Myometrial cell (primary cell): ENCODE results near the gene TTC24. TPM values are rescaled to one million over a fixed set of nuclear protein-coding genes. Genes with fewer than 3 reads are reported as not detected.

Source experiments
- total RNA-seq: library from RNA; depleted of rRNA; stranded (reverse); fragments of >200 nt; gene quantifications from 2 replicates; pipeline ENCODE4 v1.2.3, GENCODE V29; 2015

TTC24 gene
- total RNA-seq = not detected in 2 replicates

GRCh38 chr1:156579472-156579871 is at the start of gene TTC24:
Gene TTC24, plus strand, starts transcription at chr1:156579723. Its CDS starts 1,642 bp downstream, at chr1:156581365.

DNA sequence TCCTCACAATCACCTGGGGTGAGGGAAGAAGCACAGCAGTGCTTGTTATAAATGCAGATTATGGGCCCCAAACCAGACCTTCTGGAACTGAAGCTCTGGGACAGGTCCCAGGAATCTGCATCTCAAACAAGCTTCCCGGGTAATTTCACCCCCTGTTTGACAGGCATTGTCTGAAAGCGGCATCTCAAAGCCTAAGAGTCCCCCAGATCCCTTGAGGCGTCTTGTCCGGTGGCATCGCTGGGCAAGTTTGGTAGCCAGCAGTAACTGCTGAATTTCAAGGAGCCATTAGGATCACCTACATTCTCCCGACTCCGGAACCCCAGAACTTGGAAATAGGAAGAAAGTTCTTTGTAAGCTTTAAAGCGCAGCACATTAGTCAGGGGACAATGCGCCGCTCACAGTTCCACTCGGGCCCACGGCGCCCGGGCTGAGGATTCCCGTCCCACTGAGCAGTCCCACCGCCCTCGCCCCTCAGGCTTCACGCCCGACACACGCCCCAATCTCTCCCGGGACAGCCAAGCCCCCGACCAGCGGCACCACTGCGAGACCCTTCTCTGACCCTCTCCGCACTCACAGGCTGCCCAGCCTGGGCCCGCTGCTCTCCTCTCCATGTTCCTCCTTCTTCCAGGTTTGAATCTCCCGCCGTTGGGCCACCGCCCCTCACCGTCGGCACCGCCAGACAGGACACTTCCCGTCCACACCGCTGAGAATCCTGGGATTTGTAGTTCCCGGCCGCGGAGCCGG is 7.4 kb upstream of the TTC24 start, which contains the start of gene IQGAP3:
Gene IQGAP3, minus strand, starts transcription at position 647 of the 744 bp plus-strand sequence. Its CDS starts 36 bp downstream, at position 611.

DNA sequence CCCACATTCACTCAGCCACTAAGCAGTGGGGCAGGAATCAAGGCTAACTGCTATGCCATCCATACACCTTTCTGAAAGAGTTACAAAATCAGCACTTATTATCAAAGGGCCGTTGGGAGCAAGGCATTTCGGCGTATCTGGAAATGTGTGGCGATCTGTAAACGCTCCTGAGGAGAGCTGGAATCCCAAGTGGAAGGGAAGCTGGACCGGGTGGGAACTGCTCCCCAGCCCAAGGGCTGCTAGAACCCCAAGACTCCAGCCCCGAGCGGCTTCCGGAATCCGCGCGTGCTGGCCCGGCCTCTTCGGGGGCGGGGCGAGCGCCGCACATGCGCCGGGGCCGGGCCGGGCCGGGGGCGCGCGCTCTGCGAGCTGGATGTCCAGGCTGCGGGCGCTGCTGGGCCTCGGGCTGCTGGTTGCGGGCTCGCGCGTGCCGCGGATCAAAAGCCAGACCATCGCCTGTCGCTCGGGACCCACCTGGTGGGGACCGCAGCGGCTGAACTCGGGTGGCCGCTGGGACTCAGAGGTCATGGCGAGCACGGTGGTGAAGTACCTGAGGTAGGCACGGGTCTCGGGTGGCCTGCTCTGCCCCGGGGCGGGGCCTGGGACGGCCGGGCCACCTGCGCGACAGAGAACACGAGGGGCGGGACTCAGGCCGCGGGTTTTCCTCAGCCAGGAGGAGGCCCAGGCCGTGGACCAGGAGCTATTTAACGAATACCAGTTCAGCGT is 12.1 kb downstream of the TTC24 start, which contains the start of gene NAXE:
Gene NAXE, plus strand, starts transcription at position 345 of the 726 bp plus-strand sequence. Its CDS starts 29 bp downstream, at position 374.

GRCh38 chr1:156601122-156601830 is 21.8 kb downstream of the TTC24 start, which contains the start of gene GPATCH4:
Gene GPATCH4, minus strand, starts transcription at chr1:156601479.

DNA sequence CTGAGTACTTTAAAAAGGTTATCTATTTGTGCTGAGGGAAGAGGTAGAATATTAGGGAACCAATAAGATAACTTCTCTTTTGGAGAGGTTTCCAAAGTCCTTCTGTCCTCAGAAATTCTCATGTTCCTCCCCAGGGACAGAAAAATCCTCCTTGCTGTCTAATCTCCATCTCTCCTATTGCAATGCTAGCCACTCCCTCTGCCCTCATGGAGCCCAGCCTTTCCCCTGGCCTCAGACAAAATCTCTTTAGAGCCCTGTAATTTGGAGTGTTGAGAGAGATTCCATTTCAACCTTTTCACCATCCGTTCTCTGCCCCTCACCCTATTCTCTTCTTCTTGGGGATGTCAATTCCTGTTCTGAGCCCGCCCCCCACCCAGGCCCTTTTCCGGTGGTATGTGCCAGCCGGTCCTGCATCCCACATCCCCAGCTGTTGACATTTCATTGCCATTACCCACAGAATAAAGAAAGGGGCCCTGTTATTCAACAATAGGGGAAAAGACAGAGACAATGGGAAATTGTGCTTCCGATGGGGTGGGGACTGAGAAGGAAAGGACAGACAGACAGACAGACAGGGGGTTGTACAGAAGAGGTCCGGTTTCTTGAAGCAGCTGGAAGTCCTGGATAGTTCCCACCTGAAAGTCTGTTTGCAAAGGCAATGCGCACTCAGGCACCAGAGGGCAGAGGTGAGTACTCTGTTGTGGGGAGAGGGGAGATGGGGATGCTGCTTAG is 39.5 kb downstream of the TTC24 start, which contains the start of gene HAPLN2:
Gene HAPLN2, plus strand, starts transcription at position 563 of the 729 bp plus-strand sequence. CDS start 4,076 bp downstream, outside the sequence.

Other genes with a start within 250 kb of the TTC24 start
- 427 and 505 TPM in 2 replicates for gene CCT3, start 241.4 kb upstream of the TTC24 start, total RNA-seq
- not detected in 2 replicates for gene TSACC, start 241.2 kb upstream of the TTC24 start, total RNA-seq
- gene RHBG, start 210.5 kb upstream of the TTC24 start, total RNA-seq = not detected in 2 replicates
- gene MEF2D, start 78.9 kb upstream of the TTC24 start, total RNA-seq = 10.4 and 21.1 TPM in 2 replicates
- 24.8 and 29.4 TPM in 2 replicates for gene IQGAP3, start 7.2 kb upstream of the TTC24 start, total RNA-seq
- 76.2 and 93.1 TPM in 2 replicates for gene NAXE, start 12.1 kb downstream of the TTC24 start, total RNA-seq
- gene GPATCH4, start 21.8 kb downstream of the TTC24 start, total RNA-seq = 9.8 and 17.9 TPM in 2 replicates
- not detected in 2 replicates for gene HAPLN2, start 39.7 kb downstream of the TTC24 start, total RNA-seq
- not detected in 2 replicates for gene BCAN, start 62.4 kb downstream of the TTC24 start, total RNA-seq
- gene NES, start 97.7 kb downstream of the TTC24 start, total RNA-seq = 50.5 and 65.4 TPM in 2 replicates
- gene CRABP2, start 125.9 kb downstream of the TTC24 start, total RNA-seq = 38.1 and 39.7 TPM in 2 replicates
- 10.7 and 11.9 TPM in 2 replicates for gene METTL25B, start 148.7 kb downstream of the TTC24 start, total RNA-seq
- 8.6 and 16.1 TPM in 2 replicates for gene ISG20L2, start 149.0 kb downstream of the TTC24 start, total RNA-seq
- gene MRPL24, start 161.4 kb downstream of the TTC24 start, total RNA-seq = 95.7 and 127 TPM in 2 replicates
- 222 and 227 TPM in 2 replicates for gene HDGF, start 172.0 kb downstream of the TTC24 start, total RNA-seq
- gene PRCC, start 187.8 kb downstream of the TTC24 start, total RNA-seq = 35.3 and 36.3 TPM in 2 replicates
- 0.86 TPM in 1 of 2 replicates, not detected in the other for gene SH2D2A, start 237.1 kb downstream of the TTC24 start, total RNA-seq